ENCODE results near the gene ANKRD23.

The ANKRD23 gene

GRCh38 chr2:96822786-96823185 lies 21.0 kb downstream of the ANKRD23 start:
- ChIA-PET POLR2A (interaction anchor here (1.0 kb wide), 1 partner anchor 11 kb away, joined by 3 read pairs; no protein-coding TSS in a partner anchor), CTCF (no interaction called here)
- no peak for DNase-seq (ENCODE audit: extremely low spot score)
- TF ChIP-seq SUZ12 (IDR thresholded peaks at IDR 0.05), result no peak
- TF ChIP-seq NFRKB (IDR thresholded peaks at IDR 0.05), result no peak
- no peak for TF ChIP-seq ELF4 (IDR thresholded peaks at IDR 0.05)
- TF ChIP-seq LEF1 (IDR thresholded peaks at IDR 0.05; ENCODE audit: borderline replicate concordance), result no peak
- no peak for TF ChIP-seq CTBP1 (IDR thresholded peaks at IDR 0.05; ENCODE audit: borderline replicate concordance)
- no peak for TF ChIP-seq FOXK2 (IDR thresholded peaks at IDR 0.05)
- TF ChIP-seq FOXA1 (IDR thresholded peaks at IDR 0.05), result no peak
- no peak for TF ChIP-seq BHLHE40 (IDR thresholded peaks at IDR 0.05; ENCODE audit: borderline replicate concordance)
- TF ChIP-seq HDGF (IDR thresholded peaks at IDR 0.05; ENCODE audit: borderline replicate concordance), result no peak
- no peak for TF ChIP-seq SP1 (IDR thresholded peaks at IDR 0.05)

- ChIA-PET POLR2A (interaction anchor here (0.9 to 1.4 kb wide), 3 partner anchors 21 to 184 kb away, joined by 3 read pairs; partner anchors contain the start of gene ANKRD39), CTCF (no interaction called here)
- TF ChIP-seq PKNOX1 (IDR thresholded peaks at IDR 0.05), result no peak
- TF ChIP-seq BHLHE40 (IDR thresholded peaks at IDR 0.05; ENCODE audit: borderline replicate concordance), result no peak
- no peak for TF ChIP-seq FOXM1 (IDR thresholded peaks at IDR 0.05; ENCODE audit: borderline replicate concordance)
- no peak for TF ChIP-seq ZNF384 (IDR thresholded peaks at IDR 0.05)
- no peak for TF ChIP-seq FOXA1 (IDR thresholded peaks at IDR 0.05)
- no peak for TF ChIP-seq FOXK2 (IDR thresholded peaks at IDR 0.05)
- no peak for TF ChIP-seq SUZ12 (IDR thresholded peaks at IDR 0.05)
- no peak for TF ChIP-seq HDGF (IDR thresholded peaks at IDR 0.05; ENCODE audit: borderline replicate concordance)
- TF ChIP-seq CTBP1 (IDR thresholded peaks at IDR 0.05; ENCODE audit: borderline replicate concordance), result no peak
- no peak for DNase-seq (ENCODE audit: extremely low spot score)
Observed at GRCh38 chr2:96821113-96821675, 22.6 kb downstream of the ANKRD23 start.

- no peak for DNase-seq (ENCODE audit: extremely low spot score)
- no peak for TF ChIP-seq L3MBTL2 (conservative IDR thresholded peaks at IDR 0.05)
- CTCF ChIA-PET, result interaction anchor here (0.7 to 1.2 kb wide), 3 partner anchors 38 to 63 kb away, joined by 3 to 4 read pairs (median 3); partner anchors contain the start of gene ANKRD39
- POLR2A ChIA-PET, result interaction anchor here (1.0 to 1.4 kb wide), 3 partner anchors 38 to 183 kb away, joined by 3 read pairs; partner anchors contain the start of genes ANKRD39 and CNNM4
Observed at GRCh38 chr2:96819876-96820511, 23.8 kb downstream of the ANKRD23 start.

DNA sequence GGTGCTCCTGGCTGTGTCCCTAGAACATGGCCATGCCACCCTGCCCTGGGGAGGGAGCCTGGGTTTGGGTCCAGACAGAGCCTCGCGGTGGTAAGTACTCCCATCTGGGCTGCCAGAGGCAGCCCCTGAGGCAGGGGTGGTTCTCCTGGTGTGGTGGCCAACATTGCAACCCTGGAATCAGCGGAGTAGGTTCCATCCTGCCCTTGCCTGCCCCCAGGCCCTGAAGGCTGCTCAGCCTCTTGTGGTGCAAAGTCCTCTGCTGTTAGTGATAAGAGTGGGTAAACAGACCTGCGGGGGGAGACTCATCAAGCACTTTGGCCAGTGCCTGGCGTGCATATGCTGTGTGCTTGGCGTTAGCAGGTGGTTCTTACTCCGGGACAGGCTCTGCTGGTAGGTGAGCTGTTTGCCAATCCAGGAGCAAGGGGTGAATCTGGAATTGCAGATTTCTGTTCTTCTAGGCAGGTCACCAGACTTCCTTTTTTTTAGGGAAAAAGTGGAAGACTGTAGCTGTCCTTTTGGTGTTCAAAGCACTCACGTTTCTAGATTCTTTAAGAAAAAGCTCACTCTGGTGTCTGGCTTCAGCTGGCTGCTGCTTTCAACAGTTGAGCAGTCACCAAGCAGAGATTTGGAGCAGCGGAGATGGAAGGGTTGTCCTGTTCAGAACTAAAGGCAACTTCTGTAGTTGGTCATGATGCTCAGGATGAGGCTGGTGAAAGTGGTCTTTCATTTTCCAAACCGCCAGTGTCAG lies 24.5 kb downstream of the ANKRD23 start:
- POLR2A ChIA-PET, result interaction anchor here (1.0 kb wide), 1 partner anchor 59 kb away, joined by 3 read pairs; the partner anchor contains the start of gene CNNM4
- no peak for DNase-seq (ENCODE audit: extremely low spot score)
- no peak for TF ChIP-seq NFRKB (IDR thresholded peaks at IDR 0.05)
- no peak for TF ChIP-seq HDGF (IDR thresholded peaks at IDR 0.05; ENCODE audit: borderline replicate concordance)
- TF ChIP-seq CTBP1 (IDR thresholded peaks at IDR 0.05; ENCODE audit: borderline replicate concordance), result no peak
- no peak for TF ChIP-seq ELF4 (IDR thresholded peaks at IDR 0.05)
- TF ChIP-seq ZNF384 (IDR thresholded peaks at IDR 0.05), result no peak
- TF ChIP-seq SUZ12 (IDR thresholded peaks at IDR 0.05), result no peak
- TF ChIP-seq SP1 (IDR thresholded peaks at IDR 0.05), result no peak
- TF ChIP-seq LEF1 (IDR thresholded peaks at IDR 0.05; ENCODE audit: borderline replicate concordance), result no peak
- no peak for TF ChIP-seq PKNOX1 (IDR thresholded peaks at IDR 0.05)
- TF ChIP-seq TARDBP (IDR thresholded peaks at IDR 0.05), result no peak
- no peak for TF ChIP-seq BHLHE40 (IDR thresholded peaks at IDR 0.05; ENCODE audit: borderline replicate concordance)
- no peak for TF ChIP-seq FOXM1 (IDR thresholded peaks at IDR 0.05; ENCODE audit: borderline replicate concordance)
- TF ChIP-seq ARNT (IDR thresholded peaks at IDR 0.05), result no peak
- TF ChIP-seq FOXK2 (IDR thresholded peaks at IDR 0.05), result no peak
- TF ChIP-seq L3MBTL2 (conservative IDR thresholded peaks at IDR 0.05), result no peak
- TF ChIP-seq FOXA1 (IDR thresholded peaks at IDR 0.05), result no peak
- CTCF ChIA-PET, result interaction anchor here (0.7 to 1.2 kb wide), 3 partner anchors 38 to 62 kb away, joined by 3 to 4 read pairs (median 3); partner anchors contain the start of gene ANKRD39

DNA sequence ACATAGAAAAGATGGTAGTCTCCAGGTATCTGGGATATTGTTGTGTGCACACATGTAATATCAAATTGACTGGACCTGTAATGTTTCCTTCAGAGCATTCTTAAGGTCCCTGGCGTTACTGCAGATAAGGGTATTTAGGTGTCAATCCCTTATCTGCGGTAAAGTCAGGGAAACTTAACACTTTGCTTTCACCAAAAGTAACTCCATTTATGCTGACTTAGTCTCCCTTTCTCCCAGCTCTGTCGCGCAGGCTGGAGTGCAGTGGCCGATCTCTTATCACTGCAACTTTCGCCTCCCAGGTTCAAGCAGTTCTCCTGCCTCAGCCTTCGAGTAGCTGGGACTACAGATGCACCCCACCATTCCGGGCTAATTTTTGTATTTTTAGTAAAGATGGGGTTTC lies 25.9 kb downstream of the ANKRD23 start:
- TF ChIP-seq FOXK2 (IDR thresholded peaks at IDR 0.05) (no peak), HDGF (IDR thresholded peaks at IDR 0.05; ENCODE audit: borderline replicate concordance) (no peak), FOXA1 (IDR thresholded peaks at IDR 0.05) (no peak), SP1 (IDR thresholded peaks at IDR 0.05) (no peak), BHLHE40 (IDR thresholded peaks at IDR 0.05; ENCODE audit: borderline replicate concordance) (no peak), NFRKB (IDR thresholded peaks at IDR 0.05) (no peak), PKNOX1 (IDR thresholded peaks at IDR 0.05) (no peak), ELF4 (IDR thresholded peaks at IDR 0.05) (no peak)
- no peak for DNase-seq (ENCODE audit: extremely low spot score)
- ChIA-PET CTCF (interaction anchor here (0.6 kb wide), 1 partner anchor 10 kb away, joined by 3 read pairs; no protein-coding TSS in a partner anchor), POLR2A (interaction anchor here (1.2 to 3.2 kb wide), 2 partner anchors 55 to 130 kb away, joined by 3 to 15 read pairs; no protein-coding TSS in a partner anchor)

Measured in HEK293T (cell line).